GM19372 (cell line): ENCODE data around the gene PSME3IP1.

Experiments used
- ATAC-seq: cut with Tn5 transposase; IDR thresholded peaks from one replicate; pipeline ENCODE4 v1.9.1; 2021; ENCODE audit warnings: mild to moderate bottlenecking, low read depth, moderate library complexity; ENCODE audit not compliant: unreplicated experiment

PSME3IP1 gene

DNA sequence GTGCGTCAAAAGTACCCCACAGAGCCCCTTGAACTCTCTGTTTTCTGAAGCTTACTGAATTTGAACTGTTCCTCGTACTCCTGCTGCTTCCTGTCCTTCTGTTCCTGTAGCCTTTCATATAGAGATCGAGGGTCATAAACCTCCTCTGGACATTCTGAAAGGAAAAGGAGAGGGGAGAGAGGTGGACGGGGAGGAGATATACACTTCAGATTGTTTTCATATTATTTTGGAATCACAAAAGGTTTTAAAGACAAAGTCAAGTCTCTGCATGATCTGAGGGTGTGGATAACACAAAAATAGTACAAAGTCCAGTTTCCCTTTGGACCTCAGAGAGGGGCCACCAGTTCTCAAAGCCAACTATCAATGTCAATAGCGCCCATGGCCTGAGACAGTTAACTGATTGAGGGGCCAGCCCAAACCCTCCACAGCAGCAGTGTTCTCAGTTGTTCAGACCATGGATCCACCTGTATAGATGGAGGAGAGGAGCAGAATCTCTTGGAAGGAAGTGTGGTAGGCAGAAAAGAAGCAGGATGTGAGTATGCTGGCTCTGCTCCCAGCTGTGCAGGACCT lies 13.0 kb downstream of the PSME3IP1 start:
- ATAC-seq = no peak

DNA sequence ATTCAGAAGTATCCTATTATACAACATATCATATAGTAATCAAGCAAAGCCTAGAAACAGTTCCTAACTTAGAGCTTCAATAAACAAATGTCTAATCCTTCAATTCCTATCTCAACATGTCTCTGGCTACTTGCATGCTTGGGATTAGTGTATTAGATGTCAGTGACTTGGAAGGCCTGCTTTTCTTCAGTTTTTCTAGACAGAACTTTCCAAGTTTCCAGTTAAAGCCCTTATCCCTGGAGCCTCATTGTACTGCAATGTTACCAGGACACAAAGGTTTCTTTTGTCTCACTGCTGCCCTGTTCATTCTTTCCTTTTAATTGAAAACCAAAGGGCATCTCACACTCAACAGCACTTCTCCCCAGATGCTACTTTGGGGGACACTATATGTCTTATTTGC lies 16.5 kb downstream of the PSME3IP1 start:
- ATAC-seq = no peak

- ATAC-seq = no peak
Measured at GRCh38 chr16:57167953-57168352, 17.9 kb downstream of the PSME3IP1 start.

- ATAC-seq = no peak
Measured at GRCh38 chr16:57167538-57167937, 18.3 kb downstream of the PSME3IP1 start.

DNA sequence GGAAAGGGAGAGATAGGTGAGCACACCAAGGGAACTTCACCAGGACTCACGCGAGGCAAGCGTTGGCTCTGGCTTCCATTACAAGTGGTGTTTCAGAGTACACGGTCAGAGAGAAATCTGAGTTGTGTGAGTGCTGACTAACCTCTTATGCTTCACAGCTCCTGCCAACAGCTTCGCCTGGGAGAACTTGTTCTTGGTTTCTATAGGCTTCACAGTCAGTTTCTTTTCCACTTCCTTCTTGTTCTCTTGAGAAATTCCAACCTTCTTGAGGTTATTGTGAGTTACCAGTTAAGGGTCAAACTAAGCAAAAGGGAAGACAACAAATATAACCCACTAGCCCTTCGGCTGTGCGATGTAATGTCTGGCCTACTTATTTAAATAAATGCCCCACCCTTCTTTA lies 18.9 kb downstream of the PSME3IP1 start:
- ATAC-seq = no peak

DNA sequence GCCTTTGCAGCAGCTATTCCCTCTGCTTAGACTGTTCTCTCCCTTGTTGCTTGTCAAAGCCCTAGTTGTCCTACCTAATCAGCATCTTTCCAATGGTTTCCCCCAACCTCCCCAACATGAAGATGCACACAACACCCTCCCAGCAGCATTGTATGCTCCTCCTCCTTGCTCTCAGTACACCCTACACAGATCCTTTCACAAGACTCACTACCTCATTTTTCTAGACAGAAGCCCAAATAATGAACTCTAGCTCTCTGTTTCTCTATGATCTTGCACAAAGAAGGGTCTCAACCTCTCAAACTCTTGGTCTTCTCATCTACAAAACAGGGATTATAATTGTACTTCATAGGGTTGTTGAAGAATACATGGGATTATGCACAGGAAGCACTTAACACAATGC lies 19.4 kb downstream of the PSME3IP1 start:
- ATAC-seq = no peak

DNA sequence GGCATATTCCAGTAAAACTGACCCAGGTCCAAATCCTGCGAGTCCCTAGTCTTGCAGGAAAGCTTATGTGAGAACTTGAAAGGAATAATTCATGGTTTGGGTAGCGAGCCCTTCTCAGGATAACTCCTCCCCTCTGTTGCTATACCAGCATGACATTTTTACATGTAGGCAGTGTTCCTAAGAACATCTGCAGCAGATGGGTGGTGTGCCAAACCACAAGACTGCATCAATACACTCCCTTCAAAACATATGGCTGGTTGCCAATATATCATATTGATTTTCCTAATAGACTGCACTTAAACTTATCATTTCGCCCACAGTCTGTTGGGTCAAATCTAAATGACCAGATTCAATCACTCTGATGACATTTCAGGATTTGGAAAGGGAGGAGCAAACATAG lies 19.9 kb downstream of the PSME3IP1 start:
- no peak for ATAC-seq

DNA sequence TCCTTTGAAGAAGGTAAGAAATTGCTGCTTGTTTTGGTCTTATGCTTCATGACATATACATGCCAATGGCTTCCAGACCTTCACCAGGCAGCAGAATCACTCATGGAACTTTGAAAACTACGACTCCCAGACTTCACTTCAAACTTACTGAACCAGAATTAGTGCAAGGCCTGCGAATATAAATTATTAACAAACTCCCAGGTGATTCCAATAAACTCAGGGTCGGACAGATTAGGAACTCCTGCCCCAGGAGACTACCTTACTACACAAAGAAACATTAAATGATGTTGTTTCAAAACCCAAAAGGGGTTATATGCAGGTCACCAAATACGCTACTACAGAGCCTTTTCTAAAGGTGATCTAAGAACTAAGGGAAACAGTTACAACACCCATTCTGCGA lies 20.4 kb downstream of the PSME3IP1 start:
- no peak for ATAC-seq

- no peak for ATAC-seq
Measured at GRCh38 chr16:57163842-57164241, 22.0 kb downstream of the PSME3IP1 start.

DNA sequence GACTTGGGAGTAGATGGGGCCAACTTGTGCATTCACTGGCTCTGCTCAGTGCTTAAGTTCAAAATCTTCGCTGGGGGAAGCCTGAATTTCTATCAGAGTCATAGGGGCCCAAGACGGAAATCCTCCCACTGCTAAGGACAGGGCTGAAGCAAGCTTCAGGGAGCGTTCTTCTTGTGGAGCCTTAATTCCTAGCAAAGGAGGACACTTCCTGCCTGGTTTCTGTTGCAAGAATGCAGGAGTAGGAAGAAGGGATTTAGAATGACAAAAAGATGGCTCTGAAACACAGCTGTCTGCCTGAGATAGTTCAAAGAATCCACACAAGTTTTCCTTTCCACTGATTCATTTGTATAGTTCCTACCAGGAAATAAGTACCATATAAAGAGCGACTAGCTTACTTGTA lies 26.4 kb downstream of the PSME3IP1 start:
- ATAC-seq = no peak

- no peak for ATAC-seq
Measured at GRCh38 chr16:57157533-57157932, 28.3 kb downstream of the PSME3IP1 start.

GRCh38 chr16:57156351-57156703 lies 29.5 kb downstream of the PSME3IP1 start:
- ATAC-seq = no peak

DNA sequence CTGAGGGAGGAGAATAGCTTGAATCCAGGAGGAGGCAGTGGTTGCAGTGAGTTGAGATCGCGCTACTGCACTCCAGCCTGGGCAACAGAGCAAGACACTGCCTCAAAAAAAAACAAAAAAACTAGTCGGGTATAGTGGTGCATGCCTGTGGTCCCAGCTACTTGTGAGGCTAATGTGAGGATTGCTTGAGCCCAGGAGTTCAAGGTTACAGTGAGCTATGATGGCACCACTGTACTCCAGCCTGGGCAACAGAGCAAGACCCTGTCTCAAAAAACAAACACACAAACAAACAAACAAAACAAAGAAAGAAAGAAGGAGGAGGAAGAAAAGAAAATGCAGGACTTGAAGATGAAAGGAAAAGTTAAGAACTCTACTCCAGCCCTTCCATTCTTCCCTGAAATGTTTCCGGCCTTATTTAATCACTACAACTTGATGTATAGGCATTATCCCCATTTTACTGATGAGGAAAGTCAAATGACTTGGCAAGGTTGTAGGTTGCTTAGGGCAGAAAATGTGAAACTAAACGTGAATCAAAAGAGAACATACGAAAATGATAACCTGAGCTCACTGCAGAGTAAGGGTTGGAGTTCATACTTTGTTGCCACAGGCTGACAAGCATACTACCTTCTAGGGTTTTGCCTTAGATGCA lies 30.0 kb downstream of the PSME3IP1 start:
- no peak for ATAC-seq

GRCh38 chr16:57153841-57154240 lies 32.0 kb downstream of the PSME3IP1 start:
- no peak for ATAC-seq

- ATAC-seq = no peak
Measured at GRCh38 chr16:57152096-57153093, 33.4 kb downstream of the PSME3IP1 start.

- ATAC-seq = no peak
Measured at GRCh38 chr16:57151369-57151768, 34.5 kb downstream of the PSME3IP1 start.

DNA sequence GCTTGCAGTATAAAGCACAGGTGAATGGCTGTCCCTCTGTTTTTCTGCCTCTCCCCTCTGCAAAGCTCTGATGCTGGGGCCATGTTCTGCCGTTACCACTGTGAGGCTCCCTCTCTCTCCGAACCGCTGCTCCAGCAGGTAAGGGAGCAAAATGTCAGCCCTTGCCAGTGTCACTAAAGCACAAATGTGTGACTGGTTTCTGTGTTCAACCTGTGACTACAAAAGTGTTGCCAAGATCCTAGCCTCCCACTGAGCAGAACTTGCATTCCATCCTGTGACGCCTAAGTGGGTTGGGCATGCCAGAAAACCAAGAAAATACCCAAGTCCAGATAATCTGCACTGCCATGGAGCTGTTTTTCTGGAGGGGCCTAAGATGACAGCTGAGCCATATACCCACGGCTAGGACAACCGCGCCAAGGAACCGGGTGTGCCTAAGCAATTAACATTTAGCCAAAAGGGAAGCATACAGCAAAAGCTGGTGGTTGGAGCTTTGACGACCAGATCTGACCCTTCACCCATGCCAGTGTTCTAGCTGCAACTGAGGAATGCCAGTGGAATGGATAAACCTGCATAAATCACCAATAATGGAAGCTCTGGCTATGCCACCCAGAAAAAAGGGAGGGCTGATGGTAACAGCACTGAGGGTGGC lies 35.0 kb downstream of the PSME3IP1 start:
- ATAC-seq = no peak

DNA sequence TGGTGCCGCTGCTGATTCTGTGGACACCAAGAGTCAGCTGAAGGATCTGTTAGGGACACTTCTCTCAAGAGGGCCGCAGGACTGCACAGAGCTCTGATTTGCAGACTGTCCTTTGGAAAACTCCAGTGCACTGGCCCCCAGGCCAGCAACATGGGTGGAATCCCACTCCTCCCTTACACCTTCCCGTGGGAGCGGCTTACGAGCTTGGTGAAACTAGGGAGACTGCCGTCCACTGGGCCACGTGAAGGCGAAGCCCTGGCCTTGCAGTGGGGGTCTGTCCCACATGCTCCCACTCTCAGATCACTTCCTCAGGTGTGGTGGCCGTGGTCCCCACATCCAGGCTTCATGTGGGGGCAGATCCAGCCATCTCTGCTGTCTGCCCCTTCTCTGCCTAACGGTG lies 36.4 kb downstream of the PSME3IP1 start:
- ATAC-seq = no peak

- ATAC-seq = no peak
Measured at GRCh38 chr16:57148481-57148880, 37.4 kb downstream of the PSME3IP1 start.

DNA sequence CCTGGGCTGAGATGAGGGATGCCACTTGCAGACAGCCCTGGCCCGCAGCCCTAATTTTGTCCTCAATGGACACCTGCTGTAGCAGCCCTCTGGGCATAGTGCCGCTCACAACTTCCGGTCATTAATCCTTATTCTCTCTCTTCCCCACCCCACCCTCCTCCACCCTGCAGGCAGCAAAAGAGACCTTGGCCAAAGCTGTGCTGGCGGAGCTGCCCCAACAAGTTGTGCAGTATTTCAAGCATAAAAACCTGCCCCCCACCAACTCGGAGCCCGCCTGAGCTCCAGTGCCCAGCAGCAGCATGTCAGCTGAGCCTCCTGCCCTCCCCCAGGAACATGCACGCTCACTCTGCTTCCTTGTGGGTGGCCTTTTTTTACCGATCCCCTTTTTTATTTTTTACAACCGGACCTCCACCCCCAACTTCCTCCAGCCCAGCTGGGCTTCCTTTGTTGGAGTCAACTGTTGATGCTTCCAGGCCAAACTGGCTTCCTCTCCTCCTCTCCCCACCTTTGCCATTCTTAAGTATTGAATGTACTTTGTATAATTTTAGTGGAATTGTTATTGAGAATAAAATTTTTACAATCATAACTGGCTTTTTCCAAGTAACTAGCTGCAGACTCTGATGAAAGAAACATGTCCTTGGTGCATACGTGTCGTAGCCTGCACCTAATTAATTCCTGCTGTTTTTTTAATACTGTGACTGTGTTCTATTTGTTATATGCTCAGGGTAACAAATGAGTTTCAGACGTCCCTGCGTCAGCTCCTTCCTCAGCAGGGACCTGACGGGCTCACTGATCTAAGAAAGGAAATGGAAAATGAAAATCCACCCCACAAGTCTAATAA lies 38.2 kb downstream of the PSME3IP1 start:
- ATAC-seq = no peak
